ENCODE data around the gene BTBD1.

Gene BTBD1

GRCh38 chr15:82992436-82992998, 74.5 kb downstream of the BTBD1 start:
- DNase-seq (ENCODE audit: low spot score), result no peak

- peak; percentile 43 for DNase-seq (ENCODE audit: low spot score)
Measured at GRCh38 chr15:82986442-82986780, 80.6 kb downstream of the BTBD1 start.

- DNase-seq (ENCODE audit: low spot score), result peak; percentile 87
Measured at GRCh38 chr15:82985688-82986441, 81.2 kb downstream of the BTBD1 start, which contains the start of gene RAMAC. TSS of gene RAMAC (plus strand) at chr15:82986210. CDS start at chr15:82989019, 2,809 bp downstream.

- no peak for DNase-seq (ENCODE audit: low spot score)
Measured at GRCh38 chr15:82980981-82981380, 86.1 kb downstream of the BTBD1 start.

- DNase-seq (ENCODE audit: low spot score), result no peak
Measured at GRCh38 chr15:82979726-82980125, 87.3 kb downstream of the BTBD1 start.

GRCh38 chr15:82978438-82978837, 88.6 kb downstream of the BTBD1 start:
- no peak for DNase-seq (ENCODE audit: low spot score)

- no peak for DNase-seq (ENCODE audit: low spot score)
Measured at GRCh38 chr15:82977076-82977475, 90.0 kb downstream of the BTBD1 start.

GRCh38 chr15:82972990-82973389, 94.1 kb downstream of the BTBD1 start:
- no peak for DNase-seq (ENCODE audit: low spot score)

- no peak for DNase-seq (ENCODE audit: low spot score)
Measured at GRCh38 chr15:82971218-82971984, 95.7 kb downstream of the BTBD1 start.

- no peak for DNase-seq (ENCODE audit: low spot score)
Measured at GRCh38 chr15:82970696-82971095, 96.4 kb downstream of the BTBD1 start.

GRCh38 chr15:82970078-82970686, 96.9 kb downstream of the BTBD1 start:
- no peak for DNase-seq (ENCODE audit: low spot score)

GRCh38 chr15:82969353-82969752, 97.7 kb downstream of the BTBD1 start:
- DNase-seq (ENCODE audit: low spot score), result no peak

- no peak for DNase-seq (ENCODE audit: low spot score)
Measured at GRCh38 chr15:82968066-82968465, 99.0 kb downstream of the BTBD1 start.

- no peak for DNase-seq (ENCODE audit: low spot score)
Measured at GRCh38 chr15:82966671-82967071, 100.4 kb downstream of the BTBD1 start.
